HG03066 (cell line): ENCODE results near the gene BMPR1A.
"Not testable (repeated sequence)": the region's sequence is repeated elsewhere in the genome, so short reads cannot be mapped to it uniquely, and the experiment has no call there.

Experiments
- ATAC-seq: cut with Tn5 transposase; IDR thresholded peaks from one replicate; pipeline ENCODE4 v1.9.1; 2021; ENCODE audit warnings: low read depth; ENCODE audit not compliant: unreplicated experiment

BMPR1A gene

DNA sequence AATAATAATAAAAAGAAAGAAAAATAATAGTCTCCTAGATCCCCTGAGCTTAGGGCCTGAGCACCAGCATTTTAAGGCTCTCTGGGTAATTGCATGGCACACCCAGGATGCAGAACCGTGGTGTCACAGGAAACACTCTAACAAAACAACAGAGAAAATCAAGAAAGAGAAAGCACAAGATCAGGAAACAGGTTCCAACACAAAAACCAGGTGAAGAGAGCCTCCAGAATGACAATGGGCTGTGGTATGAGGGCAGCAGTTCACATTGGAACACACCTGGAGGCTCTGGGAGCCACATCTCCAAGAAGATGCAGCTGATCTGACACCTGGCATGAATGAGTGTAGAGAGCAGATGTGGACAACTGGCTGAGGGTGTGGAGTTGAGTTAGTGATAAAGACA, 193.9 kb downstream of the BMPR1A start:
- ATAC-seq, result no peak

DNA sequence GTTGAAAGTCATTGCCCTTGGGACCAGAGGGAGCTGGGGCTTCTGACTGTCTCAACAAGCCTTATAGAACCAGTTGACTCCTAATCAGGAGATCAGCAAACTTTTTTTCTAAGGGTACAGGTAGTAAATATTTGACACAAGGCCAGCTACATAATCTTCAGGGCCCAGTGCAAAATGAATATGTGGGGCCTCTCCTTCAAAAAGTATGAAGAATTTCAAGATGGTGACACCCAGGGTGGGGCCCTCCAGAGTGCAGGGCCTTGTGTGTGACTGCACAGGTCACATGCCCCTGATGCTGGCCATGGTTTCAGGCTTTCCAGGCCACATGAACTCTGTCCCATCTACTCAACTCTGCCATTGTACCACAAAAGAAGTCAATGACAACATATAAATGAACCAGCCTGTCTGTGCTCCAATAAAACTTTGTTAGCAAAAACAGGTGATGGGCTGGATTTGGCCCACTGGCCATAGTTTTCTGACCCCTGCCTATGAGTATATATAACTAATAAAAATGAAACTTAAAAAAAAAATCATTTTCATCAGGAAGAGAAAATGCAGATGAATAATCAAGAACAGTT, 194.9 kb downstream of the BMPR1A start:
- no peak for ATAC-seq

DNA sequence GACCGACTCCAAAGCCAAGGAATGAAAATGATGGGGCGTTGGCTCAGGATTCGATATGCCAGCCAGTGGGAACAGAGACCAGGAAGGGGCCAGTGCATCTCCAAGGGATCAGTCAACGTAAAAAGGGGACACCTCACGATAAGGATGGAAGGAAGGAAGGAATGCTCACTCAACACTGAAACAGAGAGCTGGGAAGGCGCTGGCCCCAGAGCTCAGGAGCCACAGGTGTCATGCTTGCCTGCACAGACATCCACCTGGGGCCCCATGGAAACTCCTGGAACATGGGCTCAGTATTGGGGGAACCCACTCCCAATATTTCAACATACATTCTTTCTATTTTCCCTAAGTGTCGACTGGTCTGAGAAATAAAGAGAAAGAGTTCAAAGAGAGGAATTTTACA, 195.7 kb downstream of the BMPR1A start:
- ATAC-seq, result no peak

DNA sequence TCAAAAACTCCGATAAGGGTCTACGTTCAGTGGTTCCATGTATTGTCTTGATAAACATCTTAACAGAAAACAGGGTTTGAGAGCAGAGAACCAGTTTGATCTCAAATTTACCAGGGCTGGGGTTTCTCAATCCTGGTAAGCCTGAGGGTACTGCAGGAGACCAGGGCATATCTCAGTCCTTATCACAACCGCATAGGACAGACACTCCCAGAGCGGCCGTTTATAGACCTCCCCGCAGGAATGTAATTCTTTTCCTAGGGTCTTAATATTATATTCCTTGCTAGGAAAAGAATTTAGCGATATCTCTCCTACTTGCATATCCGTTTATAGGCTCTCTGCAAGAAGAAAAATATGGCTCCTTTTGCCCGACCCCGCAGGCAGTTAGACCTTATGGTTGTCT, 196.3 kb downstream of the BMPR1A start:
- not testable (repeated sequence) for ATAC-seq

DNA sequence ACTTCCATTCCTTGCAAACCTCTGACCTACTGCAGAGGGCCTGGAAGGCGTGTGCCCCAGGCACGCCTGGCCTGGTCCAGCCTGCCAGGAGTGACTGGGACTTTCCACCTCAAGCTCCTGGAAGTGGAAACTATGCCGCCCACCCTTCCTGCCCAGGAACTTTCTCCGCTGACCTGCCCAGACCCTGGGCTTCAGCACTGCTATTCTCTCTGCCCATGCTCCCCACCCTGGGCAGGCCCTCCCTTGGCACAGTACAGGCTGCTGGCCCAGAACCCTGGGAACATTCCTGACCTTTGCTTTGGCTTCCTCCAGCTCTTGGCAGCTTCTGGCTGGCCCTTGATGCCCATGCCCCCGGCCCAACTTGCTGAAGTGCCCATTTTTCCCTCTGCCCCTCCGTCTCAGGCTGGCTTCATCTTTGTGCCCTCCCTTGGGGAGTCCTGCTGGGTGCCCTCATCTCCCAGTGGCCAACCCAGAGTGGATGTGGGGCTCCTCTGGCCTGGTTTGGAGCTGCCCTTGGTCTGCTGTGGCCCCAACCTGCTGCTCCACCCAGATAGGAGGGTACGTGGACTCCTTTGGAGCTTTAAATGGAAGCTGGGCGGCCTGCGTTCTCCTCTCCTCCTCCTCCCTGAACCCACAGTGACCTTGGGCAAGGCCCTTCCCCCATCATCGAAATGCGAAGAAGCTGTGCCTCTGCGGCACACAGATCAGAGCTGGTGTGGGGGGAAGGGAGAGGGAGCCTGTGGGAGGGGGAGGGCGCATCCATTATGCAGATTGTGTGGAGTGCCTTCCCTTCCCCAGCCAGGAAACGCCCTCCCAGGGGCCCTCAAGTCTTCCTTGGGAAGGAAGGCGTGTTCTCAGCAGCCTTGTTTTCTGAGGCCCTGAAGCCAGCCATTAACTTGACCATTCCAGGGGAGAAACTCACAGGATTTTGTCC, 197.6 kb downstream of the BMPR1A start:
- no peak for ATAC-seq

DNA sequence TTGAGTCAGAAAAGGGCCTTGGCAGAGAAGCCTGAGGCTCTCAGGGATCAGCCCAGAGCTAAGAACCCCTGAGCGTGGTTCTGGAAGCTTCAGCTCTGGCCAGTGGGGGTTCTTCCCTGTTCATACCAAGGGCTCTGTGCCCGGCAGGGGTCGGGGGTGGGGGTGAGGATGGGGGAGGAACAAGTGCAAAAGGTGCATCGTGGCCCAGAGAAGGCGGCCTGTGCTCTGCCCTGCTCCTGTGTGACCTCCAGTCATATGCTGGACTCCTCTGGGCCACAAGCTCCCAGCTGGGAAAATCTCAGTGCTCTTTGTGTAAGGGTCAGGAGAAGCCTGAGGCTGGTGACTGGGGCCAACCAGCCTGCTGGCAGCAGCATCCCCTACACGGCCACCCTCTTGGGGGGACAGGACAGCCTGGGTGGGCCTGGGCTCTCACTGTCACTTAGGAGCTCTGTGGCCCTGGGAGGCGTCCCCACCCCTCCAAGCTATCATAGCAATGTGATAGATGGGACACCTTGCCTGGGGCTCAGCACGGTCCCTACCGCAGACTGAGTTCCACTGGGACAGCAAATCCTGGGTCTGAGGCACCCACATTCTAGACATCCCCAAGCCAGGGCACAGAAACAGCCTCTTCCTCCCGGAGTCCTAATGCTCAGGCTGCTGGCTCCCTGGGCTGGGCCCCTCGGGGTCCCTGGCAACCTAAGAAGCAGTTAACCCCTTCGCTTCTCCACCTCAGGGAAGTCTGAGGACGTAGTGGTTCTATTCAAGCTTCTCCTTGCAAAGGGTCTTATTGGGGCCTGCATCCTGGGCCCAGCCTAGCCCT, 198.5 kb downstream of the BMPR1A start:
- ATAC-seq, result no peak

DNA sequence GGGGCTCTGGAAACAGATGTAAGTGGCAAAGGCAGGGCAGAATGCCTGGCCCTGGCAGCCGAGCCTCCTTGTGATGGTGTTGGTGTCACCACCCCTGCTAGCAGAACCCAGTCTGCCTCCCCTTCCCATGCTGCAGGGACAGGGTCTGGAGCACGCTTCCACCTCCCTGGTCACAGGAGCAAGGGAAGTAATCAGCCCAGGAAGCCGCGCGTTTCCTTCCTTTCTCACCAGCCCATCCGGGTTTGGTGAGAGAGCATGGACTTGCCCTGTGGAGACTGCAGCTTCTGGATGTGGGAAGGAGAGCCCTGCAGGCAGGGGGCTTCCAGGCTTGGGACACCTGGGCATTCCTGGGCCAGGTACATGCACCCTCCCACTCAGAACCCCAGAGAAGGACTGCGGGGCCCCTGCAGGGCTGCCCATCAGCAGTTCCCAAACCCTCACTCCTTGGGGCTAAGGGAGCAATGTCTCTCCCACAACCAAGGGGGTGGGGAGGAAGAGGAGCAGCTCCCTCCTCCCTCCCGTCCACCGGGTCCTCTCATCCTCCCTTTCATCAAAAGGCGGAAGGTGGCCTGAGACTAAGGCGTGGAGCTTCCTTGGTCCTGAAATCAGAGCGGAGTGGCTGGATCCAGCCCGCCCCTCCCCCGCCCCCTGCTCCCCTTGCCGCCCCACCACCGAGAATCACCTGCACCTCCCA, 199.2 kb downstream of the BMPR1A start:
- no peak for ATAC-seq

DNA sequence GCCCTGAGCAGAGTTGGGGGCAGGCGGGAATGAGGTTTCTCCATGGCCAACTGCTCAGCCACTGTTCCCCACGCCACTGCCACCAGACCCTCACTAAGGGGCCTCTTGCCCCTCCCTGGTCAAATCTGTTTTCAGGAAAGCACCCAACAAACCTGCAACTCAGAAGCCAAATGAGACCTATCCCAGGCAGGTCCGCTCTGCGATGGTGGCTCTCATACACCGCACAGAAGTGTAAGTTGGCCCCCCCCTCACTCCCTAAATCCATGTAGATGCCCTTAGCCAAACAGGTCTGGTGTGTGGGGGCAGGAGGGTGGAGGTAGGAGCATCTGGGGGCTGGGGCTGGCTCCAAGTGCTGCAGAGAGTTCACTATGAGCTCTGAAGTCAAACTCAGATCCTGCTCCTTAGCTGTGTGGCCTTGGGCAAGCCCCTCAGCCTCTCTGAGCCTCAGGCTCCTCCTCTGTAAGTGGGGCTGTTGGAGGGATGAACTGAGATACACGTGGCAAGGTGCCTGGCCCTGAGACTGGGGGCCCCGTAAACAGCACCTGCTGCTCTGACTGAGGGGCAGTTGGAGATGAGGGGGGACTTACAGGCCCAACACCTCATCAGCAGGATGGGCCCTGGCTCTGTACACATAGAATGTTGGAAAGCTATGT, 199.9 kb downstream of the BMPR1A start:
- no peak for ATAC-seq

DNA sequence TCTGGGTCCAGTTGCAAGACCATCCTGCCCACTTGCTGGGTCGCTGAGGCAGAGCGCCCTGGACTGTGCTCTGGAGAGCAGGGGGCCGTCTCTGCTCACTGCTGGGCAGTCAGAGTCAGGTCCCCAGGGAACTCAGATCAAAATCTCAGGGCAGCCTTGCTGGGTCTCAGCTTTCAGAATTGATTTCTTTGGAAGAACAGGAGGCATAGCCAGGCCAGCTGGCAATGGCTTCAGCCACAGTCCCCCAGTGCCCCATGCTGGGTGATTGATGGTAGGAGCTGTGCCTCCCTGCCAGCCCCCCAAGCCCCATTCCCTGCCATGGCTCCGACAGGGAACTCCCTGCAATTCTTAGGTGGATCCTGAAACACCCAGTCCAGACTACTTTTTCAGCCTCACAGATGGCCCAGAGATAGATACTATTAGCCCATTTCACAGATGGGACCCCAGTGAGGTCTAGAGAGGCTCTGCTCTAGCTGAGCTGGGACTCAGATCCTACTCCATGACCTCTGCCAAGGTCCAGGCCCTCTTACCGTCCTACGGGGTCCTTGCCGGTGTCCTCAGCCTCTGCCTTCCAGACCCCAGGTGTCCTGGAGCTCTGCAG, 200.5 kb downstream of the BMPR1A start:
- ATAC-seq, result no peak

DNA sequence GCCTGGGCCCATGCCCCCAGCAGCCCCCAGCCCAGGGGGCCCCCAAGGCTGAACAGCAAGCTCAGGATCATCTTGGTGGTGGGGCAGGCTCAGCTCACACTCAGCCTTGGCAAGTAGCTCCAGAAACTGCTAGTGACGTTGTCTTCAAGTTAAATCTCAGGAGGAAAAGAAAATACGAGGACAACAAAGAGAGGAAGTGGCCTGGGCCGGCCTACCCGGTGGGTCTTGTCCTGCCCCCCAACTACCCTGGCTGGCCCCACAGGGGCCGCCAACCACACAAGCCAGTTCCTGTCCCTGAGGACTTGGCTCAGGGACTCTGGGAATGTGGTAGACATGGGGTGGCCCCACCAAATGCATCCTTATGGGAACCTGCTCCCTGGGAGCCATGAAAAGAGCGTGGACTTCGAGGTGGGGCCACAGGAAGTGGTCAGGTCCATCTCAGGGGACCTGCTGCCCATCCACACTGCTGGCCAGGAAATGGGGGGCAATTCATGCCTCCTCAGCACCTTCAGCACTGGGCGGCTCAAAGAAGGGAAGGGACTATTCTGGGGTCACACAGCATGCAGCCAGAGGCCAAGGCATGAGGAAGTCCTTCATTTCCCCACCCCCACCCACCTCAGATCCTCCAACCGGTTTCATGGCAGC, 201.2 kb downstream of the BMPR1A start, which contains the start of gene MMRN2:
Gene MMRN2, minus strand, starts transcription at position 145 of the 645 bp plus-strand sequence. Its CDS starts 74 bp downstream, at position 71.
- no peak for ATAC-seq

DNA sequence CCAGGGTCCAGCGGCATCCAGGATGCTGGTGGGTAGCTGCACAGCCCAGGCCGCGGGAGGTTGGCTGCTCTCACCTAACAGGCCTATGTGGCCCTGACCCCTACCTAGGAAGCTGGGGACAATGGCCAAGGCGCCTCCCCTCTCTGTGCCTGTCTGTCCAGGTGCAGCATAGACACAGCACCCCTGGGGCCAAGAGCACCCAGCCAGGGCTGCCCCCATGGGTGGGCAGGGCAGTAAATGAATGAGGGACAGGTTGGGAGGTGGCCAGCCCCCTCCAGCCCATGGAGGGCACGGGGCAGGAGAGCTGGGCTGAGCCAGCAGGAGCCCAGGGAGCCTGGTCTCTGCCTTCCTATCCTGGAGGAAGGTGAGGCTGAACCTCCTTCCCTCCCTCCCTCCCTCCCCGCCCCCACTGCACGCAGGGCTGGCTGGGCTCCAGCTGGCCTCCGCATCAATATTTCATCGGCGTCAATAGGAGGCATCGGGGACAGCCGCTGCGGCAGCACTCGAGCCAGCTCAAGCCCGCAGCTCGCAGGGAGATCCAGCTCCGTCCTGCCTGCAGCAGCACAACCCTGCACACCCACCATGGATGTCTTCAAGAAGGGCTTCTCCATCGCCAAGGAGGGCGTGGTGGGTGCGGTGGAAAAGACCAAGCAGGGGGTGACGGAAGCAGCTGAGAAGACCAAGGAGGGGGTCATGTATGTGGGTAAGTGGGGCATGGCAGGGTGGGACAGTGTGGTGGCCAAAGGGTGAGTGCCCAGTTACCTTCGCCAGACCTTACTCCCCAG, 201.9 kb downstream of the BMPR1A start, which contains the start of gene SNCG:
Gene SNCG, plus strand, starts transcription at position 484 of the 785 bp plus-strand sequence. Its CDS starts 99 bp downstream, at position 583.
- ATAC-seq, result no peak

DNA sequence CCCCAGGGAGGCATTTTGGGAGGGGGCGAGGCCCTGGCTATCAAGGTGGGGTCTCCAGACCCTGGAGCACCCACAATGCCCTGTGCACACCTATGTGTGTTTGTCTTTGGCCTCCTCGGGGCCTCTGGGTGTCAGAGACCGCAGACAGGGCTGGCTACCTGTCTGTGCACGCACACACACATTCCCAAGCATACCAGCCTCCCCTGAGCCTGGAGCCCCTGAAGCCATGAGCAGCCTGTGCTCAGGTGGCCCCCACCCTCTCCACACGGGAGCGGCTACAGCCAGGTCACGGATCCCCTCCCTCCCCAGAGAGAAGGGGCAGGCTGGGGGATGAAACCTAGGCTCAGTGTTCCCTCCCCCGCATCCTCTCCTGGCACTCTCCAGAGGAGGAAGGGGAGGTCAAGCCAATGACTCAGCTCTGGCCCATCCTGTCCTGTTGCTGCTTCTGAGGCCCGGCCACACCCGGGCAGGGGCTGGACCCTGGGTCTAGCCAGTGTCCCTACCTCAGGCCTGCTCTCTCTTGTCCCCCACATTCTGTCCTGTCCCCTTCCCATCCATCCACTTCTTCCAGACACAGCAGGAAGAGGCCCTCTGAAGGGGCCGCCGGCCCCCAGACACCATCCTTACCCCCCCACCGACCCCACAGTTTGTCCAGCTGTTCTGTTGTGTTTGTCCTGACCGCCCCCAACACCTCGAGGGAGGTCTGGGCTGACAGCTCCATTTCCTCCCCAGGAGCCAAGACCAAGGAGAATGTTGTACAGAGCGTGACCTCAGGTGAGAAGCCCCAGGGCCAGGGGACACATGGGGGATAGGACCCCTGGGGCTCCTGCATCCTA, 202.7 kb downstream of the BMPR1A start:
- no peak for ATAC-seq

DNA sequence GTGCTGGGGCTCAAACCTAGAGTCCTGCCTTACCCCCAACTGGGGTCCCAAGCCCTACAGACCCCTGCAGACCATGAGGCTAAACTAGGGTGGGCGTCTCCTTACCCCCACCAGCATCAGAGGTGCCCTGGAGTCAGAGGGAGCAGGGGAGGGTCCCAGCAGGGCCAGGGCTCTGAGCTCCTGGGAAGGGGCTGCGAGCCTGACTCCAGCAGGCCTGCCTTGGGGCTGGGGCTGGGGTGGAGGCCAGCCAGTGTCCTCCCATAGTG, 203.3 kb downstream of the BMPR1A start:
- ATAC-seq, result no peak

DNA sequence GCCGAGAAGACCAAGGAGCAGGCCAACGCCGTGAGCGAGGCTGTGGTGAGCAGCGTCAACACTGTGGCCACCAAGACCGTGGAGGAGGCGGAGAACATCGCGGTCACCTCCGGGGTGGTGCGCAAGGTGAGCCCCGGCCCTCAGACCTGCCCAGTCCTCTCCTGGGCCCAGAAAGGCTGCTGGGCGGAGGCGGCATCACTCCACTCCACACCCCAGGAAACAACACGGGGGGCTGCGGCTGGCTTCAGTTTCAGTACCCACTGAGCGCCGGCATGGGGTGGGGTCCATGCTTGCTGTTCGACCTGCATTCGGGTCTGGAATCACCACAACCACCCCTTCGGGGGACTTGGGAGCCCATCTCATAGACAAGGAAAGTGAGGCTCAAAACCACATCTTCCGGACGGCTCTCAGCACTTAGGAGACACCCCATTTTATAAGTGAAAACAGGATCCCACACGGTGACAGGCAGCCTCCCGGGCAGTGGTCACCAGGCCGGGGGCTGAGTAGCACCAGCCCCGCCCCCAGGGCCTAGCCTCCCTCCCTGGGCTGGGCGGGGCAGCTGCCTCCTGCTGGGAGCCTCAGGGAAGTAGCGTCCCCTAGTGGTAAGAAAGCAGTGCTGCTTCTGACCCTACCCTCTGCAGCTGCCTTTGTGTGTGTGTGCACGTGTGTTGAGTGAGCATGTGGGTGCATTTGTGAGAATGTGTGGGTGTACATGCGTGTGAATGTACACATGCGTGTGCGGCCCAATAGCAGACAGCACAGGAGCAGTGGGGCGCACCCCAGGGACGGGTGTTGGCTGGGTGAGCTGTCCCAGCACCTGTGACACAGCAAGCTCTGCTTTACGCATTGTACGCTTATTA, 203.8 kb downstream of the BMPR1A start:
- ATAC-seq, result peak; percentile 63

DNA sequence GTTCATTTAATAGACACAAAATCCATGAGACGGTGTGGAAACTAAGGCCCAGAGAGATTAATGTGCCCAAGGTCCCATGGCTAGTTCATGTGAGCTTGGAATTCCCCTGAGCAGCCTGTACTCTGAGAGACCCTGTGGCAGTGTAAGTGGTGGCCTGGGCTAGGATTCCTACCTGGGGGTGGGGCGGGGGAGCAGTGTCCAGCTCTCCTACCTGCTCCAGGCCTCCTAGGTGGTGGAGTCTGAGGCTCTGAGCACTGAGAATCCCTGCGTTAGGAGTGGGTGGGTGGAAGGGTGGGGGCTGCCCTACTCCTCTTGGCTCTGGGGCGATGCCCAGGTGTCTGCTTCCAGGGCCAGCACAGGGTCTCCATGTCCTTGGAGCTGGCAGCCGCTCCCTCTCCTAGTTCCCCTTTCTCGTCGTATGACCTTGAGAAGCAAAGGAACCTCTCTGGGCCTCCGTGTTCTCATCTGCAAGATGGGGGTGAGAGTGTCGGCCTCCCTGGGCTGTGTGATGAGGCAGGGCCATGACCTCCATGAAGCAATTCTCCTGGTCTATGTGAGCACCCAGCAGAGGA, 204.5 kb downstream of the BMPR1A start:
- no peak for ATAC-seq

DNA sequence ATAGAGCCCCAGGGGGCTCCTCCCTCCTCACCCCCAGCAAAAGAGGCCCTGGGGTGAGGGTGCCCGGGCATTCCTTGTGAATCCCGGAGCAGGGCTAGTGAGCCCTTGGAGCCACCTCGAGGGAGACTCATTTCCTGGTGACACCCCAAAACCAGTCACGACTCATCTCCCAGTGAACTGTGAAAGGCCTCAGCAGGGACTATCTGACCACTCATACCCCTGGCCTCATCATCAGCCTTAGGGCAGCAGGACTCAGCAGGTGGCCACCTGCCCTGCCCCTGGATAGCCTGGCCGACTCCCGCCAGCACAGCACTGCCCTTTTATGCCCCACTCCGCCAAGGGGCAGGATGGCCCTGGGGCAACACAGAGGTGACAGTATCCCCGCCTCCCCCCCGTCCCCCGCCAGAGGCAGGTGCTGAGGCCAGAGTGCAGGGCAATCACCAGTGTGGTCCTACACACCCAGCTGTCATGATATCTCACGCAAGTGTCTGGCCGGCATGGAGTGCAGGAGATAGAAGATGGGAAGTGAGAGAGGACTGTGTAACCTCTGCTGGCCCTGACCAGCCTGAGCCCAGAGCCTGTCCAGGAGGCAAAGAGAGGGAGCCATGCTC, 205.2 kb downstream of the BMPR1A start:
- no peak for ATAC-seq
